SK-N-SH treated with all-trans-retinoic acid at 6 μM for 48 hours (cell line): ENCODE data around the gene GRAMD4.

Experiments used
- ATAC-seq: fragments of 200-7000 bp; cut with Tn5 transposase; 3 replicates; pipeline ENCODE4 v1.9.1; 2020; ENCODE audit warnings: mild to moderate bottlenecking, moderate library complexity
- BACH2 ChIP-seq: fragments of 250-450 bp; sonication (Bioruptor Pico); IDR thresholded peaks from 2 replicates; pipeline ENCODE4 v1.9.0; 2021; ENCODE audit warnings: mild to moderate bottlenecking, borderline replicate concordance
- CREB5 ChIP-seq: fragments of 250-450 bp; sonication (Bioruptor Pico); IDR thresholded peaks from 2 replicates; pipeline ENCODE4 v1.5.1; 2020; ENCODE audit warnings: low read depth, mild to moderate bottlenecking, moderate library complexity
- CSDC2 ChIP-seq: fragments of 250-450 bp; sonication (Bioruptor Pico); IDR thresholded peaks from 2 replicates; pipeline ENCODE4 v1.5.0; 2020; ENCODE audit warnings: mild to moderate bottlenecking, moderate library complexity
- ESRRG ChIP-seq: fragments of 250-450 bp; sonication (Bioruptor Pico); IDR thresholded peaks from 2 replicates; pipeline ENCODE4 v1.6.1; 2021; ENCODE audit warnings: mild to moderate bottlenecking
- GLIS3 ChIP-seq: fragments of 250-450 bp; sonication (Bioruptor Pico); IDR thresholded peaks from 2 replicates; pipeline ENCODE4 v1.5.0; 2020; ENCODE audit warnings: mild to moderate bottlenecking, moderate library complexity
- ISL1 ChIP-seq: fragments of 250-450 bp; sonication (Bioruptor Pico); IDR thresholded peaks from 2 replicates; pipeline ENCODE4 v2.1.2; 2022; ENCODE audit warnings: mild to moderate bottlenecking, moderate library complexity
- OSR1 ChIP-seq: fragments of 250-450 bp; sonication (Bioruptor Pico); IDR thresholded peaks from 2 replicates; pipeline ENCODE4 v1.8.0; 2022; ENCODE audit warnings: moderate library complexity, mild to moderate bottlenecking, inconsistent platforms
- PPARA ChIP-seq: fragments of 250-450 bp; sonication (Bioruptor Pico); IDR thresholded peaks from 2 replicates; pipeline ENCODE4 v1.5.0; 2020; ENCODE audit warnings: mild to moderate bottlenecking, borderline replicate concordance
- RARB ChIP-seq: fragments of 250-450 bp; sonication (Bioruptor Pico); IDR thresholded peaks from 2 replicates; pipeline ENCODE4 v1.8.0; 2021; ENCODE audit warnings: mild to moderate bottlenecking, moderate library complexity
- SNAI2 ChIP-seq: fragments of 250-450 bp; sonication (Bioruptor Pico); IDR thresholded peaks from 2 replicates; pipeline ENCODE4 v1.5.0; 2020; ENCODE audit warnings: mild to moderate bottlenecking, moderate library complexity
- TCF4 ChIP-seq: fragments of 250-450 bp; sonication (Bioruptor Pico); IDR thresholded peaks from 2 replicates; pipeline ENCODE4 v1.8.0; 2021; ENCODE audit warnings: mild to moderate bottlenecking, moderate library complexity, borderline replicate concordance
- TOX ChIP-seq: fragments of 250-450 bp; sonication (Bioruptor Pico); IDR thresholded peaks from 2 replicates; pipeline ENCODE4 v1.8.0; 2021; ENCODE audit warnings: mild to moderate bottlenecking, moderate library complexity, borderline replicate concordance
- TSHZ2 ChIP-seq: fragments of 250-450 bp; sonication (Bioruptor Pico); IDR thresholded peaks from 2 replicates; pipeline ENCODE4 v1.5.0; 2020; ENCODE audit warnings: mild to moderate bottlenecking, moderate library complexity
- ZC3H10 ChIP-seq: fragments of 250-450 bp; sonication (Bioruptor Pico); IDR thresholded peaks from 2 replicates; pipeline ENCODE4 v1.5.1; 2021; ENCODE audit warnings: mild to moderate bottlenecking, moderate library complexity
- ZFP3 ChIP-seq: fragments of 250-450 bp; sonication (Bioruptor Pico); IDR thresholded peaks from 2 replicates; pipeline ENCODE4 v1.5.0; 2020; ENCODE audit warnings: mild to moderate bottlenecking, moderate library complexity
- ZNF565 ChIP-seq: fragments of 450-650 bp; formaldehyde crosslinking; conservative IDR thresholded peaks from 2 replicates; pipeline ENCODE4 v1.5.0; 2020; ENCODE audit warnings: low read depth, mild to moderate bottlenecking, moderate library complexity
- ZNF70 ChIP-seq: fragments of 450-650 bp; formaldehyde crosslinking; IDR thresholded peaks from 2 replicates; pipeline ENCODE4 v1.5.0; 2020; ENCODE audit warnings: mild to moderate bottlenecking, moderate library complexity
- ZNF8 ChIP-seq: fragments of 450-650 bp; formaldehyde crosslinking; IDR thresholded peaks from 2 replicates; pipeline ENCODE4 v1.5.0; 2020; ENCODE audit warnings: mild to moderate bottlenecking, moderate library complexity
- TF ChIP-seq, protein P1 (sequence below): fragments of 250-450 bp; sonication (Bioruptor Pico); IDR thresholded peaks from 2 replicates; pipeline ENCODE4 v1.5.1; 2021; ENCODE audit warnings: mild to moderate bottlenecking, moderate library complexity
- TF ChIP-seq, protein P2 (sequence below): fragments of 250-450 bp; sonication (Bioruptor Pico); IDR thresholded peaks from 2 replicates; pipeline ENCODE4 v1.8.0; 2020; ENCODE audit warnings: mild to moderate bottlenecking, moderate library complexity, borderline replicate concordance

Gene GRAMD4

GRCh38 chr22:46684706-46685105 lies 64.5 kb downstream of the GRAMD4 start:
- ATAC-seq = no peak
- TF ChIP-seq ZNF8 (CRISPR knock-in tag) = no peak
- TF ChIP-seq TSHZ2 (CRISPR knock-in tag) = no peak
- TF ChIP-seq ESRRG (CRISPR knock-in tag) = no peak
- TF ChIP-seq ISL1 (CRISPR knock-in tag) = no peak
- TF ChIP-seq GLIS3 (CRISPR knock-in tag) = no peak
- TF ChIP-seq ZNF565 (CRISPR knock-in tag) = no peak
- TF ChIP-seq ZNF70 (CRISPR knock-in tag) = no peak
- TF ChIP-seq PPARA (CRISPR knock-in tag) = no peak
- TF ChIP-seq, protein P1, sequence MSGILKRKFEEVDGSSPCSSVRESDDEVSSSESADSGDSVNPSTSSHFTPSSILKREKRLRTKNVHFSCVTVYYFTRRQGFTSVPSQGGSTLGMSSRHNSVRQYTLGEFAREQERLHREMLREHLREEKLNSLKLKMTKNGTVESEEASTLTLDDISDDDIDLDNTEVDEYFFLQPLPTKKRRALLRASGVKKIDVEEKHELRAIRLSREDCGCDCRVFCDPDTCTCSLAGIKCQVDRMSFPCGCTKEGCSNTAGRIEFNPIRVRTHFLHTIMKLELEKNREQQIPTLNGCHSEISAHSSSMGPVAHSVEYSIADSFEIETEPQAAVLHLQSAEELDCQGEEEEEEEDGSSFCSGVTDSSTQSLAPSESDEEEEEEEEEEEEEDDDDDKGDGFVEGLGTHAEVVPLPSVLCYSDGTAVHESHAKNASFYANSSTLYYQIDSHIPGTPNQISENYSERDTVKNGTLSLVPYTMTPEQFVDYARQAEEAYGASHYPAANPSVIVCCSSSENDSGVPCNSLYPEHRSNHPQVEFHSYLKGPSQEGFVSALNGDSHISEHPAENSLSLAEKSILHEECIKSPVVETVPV (CRISPR knock-in tag) = no peak
- no peak for TF ChIP-seq RARB (CRISPR knock-in tag)
- TF ChIP-seq ZFP3 (CRISPR knock-in tag) = no peak
- no peak for TF ChIP-seq BACH2
- no peak for TF ChIP-seq TOX (CRISPR knock-in tag)
- TF ChIP-seq CREB5 (CRISPR knock-in tag) = no peak
- TF ChIP-seq, protein P2, sequence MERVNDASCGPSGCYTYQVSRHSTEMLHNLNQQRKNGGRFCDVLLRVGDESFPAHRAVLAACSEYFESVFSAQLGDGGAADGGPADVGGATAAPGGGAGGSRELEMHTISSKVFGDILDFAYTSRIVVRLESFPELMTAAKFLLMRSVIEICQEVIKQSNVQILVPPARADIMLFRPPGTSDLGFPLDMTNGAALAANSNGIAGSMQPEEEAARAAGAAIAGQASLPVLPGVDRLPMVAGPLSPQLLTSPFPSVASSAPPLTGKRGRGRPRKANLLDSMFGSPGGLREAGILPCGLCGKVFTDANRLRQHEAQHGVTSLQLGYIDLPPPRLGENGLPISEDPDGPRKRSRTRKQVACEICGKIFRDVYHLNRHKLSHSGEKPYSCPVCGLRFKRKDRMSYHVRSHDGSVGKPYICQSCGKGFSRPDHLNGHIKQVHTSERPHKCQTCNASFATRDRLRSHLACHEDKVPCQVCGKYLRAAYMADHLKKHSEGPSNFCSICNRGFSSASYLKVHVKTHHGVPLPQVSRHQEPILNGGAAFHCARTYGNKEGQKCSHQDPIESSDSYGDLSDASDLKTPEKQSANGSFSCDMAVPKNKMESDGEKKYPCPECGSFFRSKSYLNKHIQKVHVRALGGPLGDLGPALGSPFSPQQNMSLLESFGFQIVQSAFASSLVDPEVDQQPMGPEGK (CRISPR knock-in tag) = no peak

DNA sequence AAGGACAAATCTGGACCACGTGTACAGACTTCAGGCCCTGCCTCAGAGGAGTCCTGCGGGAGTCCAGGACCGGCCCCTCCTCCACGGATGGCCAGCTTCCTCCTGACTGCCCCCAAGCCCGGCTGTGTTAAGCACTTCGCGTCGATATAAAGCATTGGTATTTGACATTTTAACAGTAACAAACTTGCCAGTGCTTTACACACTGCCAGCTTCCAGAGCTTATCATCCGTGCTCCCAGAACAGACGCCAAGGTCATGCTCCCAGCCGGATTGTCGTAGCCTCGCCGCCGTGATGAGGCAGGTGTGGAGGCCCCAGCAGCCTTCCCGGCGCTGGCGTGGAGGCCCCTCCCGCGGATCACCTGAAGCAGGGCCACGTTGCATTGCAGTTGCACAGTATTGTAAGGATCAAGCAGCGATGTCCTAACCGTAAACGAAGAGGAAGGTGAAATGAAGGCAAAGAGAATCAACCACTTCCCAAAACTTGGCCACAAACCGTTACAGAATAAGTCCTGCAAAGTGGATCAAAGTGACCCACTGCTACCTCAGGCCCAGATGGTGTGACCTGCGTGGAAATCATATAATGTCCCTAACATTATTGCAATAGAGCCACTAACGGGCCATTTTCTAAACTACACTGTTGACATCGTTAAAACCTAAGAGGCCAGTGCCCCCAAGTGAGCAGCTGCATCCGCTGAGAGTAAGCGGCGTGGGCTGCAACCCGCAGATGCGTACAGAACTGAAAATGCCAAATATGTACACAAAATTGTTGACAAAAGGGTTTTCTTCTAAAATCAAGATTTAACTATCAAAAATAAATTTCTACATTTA lies 66.2 kb downstream of the GRAMD4 start:
- TF ChIP-seq PPARA (CRISPR knock-in tag) (no peak), BACH2 (no peak), TSHZ2 (CRISPR knock-in tag) (no peak), SNAI2 (CRISPR knock-in tag) (no peak), CREB5 (CRISPR knock-in tag) (no peak), ESRRG (CRISPR knock-in tag) (no peak), TCF4 (CRISPR knock-in tag) (no peak), CSDC2 (CRISPR knock-in tag) (no peak), ZNF8 (CRISPR knock-in tag) (no peak), RARB (CRISPR knock-in tag) (no peak), OSR1 (CRISPR knock-in tag) (no peak), ZC3H10 (CRISPR knock-in tag) (no peak), ZNF565 (CRISPR knock-in tag) (no peak)
- TF ChIP-seq, protein P1 (CRISPR knock-in tag) = no peak
- TF ChIP-seq, protein P2 (CRISPR knock-in tag) = no peak
- ATAC-seq = no peak
